Limb (tissue), 2 donors: ENCODE measurements around the gene PPFIA3.
"Not testable (repeated sequence)": the region's sequence is repeated elsewhere in the genome, so short reads cannot be mapped to it uniquely, and the experiment has no call there.

Experiments
- DNase-seq, 2 donors: peaks; one replicate each; pipeline ENCODE4 v3.0.0-alpha.2; 2016; ENCODE audit errors: extremely low spot score in 2 of 2

Gene PPFIA3

GRCh38 chr19:49173198-49173597, 53.9 kb downstream of the PPFIA3 start:
- DNase-seq = no peak

GRCh38 chr19:49180659-49181058, 61.3 kb downstream of the PPFIA3 start:
- DNase-seq = no peak

GRCh38 chr19:49182010-49182847, 62.9 kb downstream of the PPFIA3 start:
- DNase-seq = not testable (repeated sequence)

GRCh38 chr19:49182848-49183375, 63.6 kb downstream of the PPFIA3 start:
- no peak for DNase-seq

GRCh38 chr19:49186108-49186507, 66.8 kb downstream of the PPFIA3 start:
- DNase-seq = no peak

GRCh38 chr19:49188626-49189200, 69.4 kb downstream of the PPFIA3 start:
- no peak for DNase-seq

GRCh38 chr19:49189259-49189658, 69.9 kb downstream of the PPFIA3 start:
- DNase-seq = no peak

- DNase-seq = no peak
Measured at GRCh38 chr19:49190781-49191180, 71.4 kb downstream of the PPFIA3 start.

- no peak for DNase-seq
Measured at GRCh38 chr19:49193822-49194394, 74.6 kb downstream of the PPFIA3 start.

- no peak for DNase-seq
Measured at GRCh38 chr19:49194408-49194807, 75.1 kb downstream of the PPFIA3 start.

- DNase-seq = no peak
Measured at GRCh38 chr19:49196527-49197240, 77.3 kb downstream of the PPFIA3 start.

- DNase-seq = no peak
Measured at GRCh38 chr19:49200238-49200862, 81.0 kb downstream of the PPFIA3 start.
